Measurements from ENCODE around the gene CASQ2. TPM values are rescaled to one million over a fixed set of nuclear protein-coding genes. Genes with fewer than 3 reads are reported as not detected.

The CASQ2 gene
- total RNA-seq, 1 donor from 2014 or later: 879 TPM

DNA sequence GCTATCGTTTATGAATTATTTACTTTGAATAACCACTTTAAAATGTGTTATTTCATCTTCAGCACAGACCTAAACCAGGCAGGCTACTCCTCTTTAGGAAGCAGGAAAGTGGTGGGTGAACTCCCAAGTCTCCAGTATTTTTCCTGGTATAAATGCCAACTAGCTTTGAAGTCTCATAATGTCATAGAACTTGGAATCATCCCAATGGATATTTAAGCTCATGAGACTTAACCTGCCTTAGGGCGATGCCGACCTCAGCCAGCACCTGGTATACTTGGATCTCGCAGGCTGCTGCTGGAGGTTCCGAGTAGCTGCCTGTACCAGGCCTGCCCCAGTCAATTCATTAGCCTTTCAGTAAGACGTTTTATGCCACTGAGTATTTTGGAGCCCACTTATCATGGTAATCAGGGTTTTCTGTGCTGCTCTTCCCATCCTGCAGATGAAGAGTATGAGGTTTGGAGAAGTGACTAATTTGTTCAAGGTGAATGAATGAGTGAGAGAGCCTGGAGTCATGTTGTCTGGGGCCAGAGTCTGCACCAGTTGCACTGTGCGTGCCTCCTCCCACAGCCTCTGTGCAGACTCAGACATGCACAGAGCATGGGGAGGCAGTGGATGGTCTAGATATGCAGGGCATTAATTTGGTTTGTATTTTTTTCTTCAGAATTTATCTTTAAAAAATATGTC, 91.9 kb downstream of the CASQ2 start:
- intact Hi-C loops (cut with micrococcal nuclease): no loop called here
- ATAC-seq: no peak
- no peak for DNase-seq

DNA sequence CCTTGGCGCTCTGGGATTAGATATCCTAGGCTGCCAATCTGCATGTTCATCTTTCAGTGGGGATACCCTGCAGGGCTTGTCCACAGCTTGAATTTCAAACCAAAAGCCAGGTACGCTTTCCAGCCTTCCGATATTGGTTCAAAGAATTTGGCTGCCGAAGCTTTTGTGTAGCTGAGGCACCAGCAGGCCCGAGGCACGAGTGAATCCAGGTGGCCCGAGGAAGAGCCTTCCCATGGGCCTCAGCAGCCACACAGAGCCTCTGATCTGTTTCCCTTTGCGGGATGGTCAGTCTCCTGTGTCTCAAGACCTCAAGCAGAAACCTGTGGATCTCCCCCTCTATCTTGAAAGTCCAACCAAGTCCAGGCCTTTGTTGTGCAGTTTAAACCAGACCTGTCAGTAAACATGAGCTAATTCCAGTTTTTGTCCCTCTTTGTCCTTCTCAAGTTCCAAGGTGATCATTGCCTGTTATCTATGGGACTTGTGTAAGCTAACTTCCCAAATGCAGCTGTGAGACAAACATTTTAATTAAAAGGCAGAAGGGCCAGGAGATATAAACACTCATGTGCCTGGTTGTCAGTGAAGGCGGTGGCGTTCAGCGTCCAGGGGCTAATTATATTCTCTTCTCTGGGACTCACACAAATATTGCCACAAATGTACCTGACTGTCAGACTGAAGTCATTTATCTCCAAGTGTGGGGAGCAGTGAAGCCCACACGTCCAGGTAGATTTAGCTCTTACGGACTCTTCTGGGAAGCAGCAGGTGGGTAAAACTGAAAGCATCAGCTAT, 96.1 kb downstream of the CASQ2 start:
- DNase-seq (no peak), ATAC-seq (peak; percentile 55)
- intact Hi-C loops (cut with micrococcal nuclease): no loop called here

DNA sequence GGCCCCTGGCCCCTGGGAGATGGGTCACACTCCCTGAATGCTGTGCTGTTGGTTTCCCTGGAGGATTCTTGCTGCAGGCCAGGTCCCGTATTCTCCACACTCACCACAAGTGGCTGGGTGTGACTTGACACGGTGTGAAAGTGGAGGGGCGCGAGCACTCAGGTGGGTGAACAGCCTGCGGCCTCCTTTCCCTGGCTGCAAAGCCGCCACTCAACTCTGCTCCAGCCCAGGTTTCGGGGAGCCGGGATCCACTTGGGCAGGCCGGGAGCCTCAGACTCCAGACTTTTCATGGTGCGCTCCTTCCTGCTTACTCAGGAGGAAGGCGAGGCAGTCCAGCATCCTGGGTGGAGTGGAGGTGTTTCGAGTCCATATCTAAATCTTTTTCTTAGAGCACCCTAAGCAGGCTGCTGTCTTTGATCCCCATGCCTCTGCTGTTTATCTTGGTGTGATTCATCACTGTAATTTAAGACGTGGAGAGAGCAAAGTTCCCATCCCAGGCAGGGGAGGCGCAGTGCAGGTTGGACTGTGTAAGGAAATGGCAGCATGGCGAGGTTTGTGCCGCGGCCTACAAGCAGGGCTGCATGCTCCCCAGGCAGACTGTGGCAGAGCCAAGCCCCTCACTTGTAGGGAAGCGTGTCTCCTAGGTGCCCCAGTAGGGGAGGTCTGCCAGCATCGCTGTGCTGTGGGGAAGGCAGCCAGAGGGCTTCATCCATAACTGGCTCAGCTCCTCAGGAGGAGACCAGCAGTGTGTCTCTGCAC, 97.2 kb downstream of the CASQ2 start:
- peak; percentile 58 for ATAC-seq
- no peak for DNase-seq
- intact Hi-C loops (cut with micrococcal nuclease): no loop called here

DNA sequence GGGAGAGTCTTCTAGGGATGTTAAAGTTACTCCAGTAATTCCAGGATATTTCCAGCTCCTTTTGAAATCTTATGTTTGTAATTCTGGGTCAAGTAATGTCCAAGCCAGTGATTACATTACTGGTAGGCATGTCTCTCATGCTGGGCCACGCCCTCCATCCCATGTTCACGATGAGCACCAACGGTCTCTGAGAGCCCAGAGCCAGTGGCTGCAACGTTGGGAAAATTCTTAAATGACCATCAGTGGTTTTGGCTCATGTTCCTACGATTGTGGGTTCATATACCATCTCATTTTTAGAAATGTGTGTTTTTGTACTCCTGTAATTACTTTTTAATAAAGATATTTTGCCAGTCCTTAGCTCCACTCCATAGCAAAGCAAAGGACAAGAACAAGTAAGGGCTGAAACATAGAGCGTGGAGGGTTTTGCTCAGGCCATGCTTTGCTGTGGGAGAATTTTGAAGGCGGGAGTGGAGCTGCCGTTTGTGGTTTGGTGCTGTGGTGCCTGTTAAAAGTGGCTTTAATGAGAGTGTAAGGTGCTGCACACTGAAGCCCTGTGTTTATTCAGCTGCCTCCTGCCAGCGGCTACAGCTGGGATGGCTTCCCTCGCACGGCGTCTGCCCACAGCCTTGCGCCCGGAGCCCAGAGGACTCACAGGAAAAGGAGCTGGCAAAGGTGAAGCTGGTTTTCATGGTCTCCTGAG, 97.9 kb downstream of the CASQ2 start:
- intact Hi-C loops (cut with micrococcal nuclease): no loop called here
- DNase-seq: no peak
- ATAC-seq: no peak

DNA sequence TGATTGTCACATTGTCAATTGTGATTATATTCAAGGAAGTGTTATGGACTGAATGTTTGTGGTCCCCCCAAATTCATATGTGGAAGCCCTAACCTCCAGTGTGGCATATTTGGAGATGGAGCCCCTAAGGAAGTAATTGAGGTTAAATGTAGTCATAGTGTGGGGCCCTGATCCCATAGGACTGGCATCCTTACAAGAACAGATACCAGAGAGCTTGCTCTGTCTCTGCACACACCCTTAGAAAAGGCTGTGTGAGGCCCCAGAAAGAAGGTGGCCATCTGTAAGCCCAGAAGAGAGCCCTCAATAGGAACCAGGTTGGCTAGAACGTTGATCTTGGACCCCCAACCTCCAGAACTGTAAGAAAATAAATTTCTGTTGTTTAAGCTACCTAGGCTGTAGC, 98.6 kb downstream of the CASQ2 start:
- no peak for ATAC-seq
- DNase-seq: no peak
- intact Hi-C loops (cut with micrococcal nuclease): no loop called here

DNA sequence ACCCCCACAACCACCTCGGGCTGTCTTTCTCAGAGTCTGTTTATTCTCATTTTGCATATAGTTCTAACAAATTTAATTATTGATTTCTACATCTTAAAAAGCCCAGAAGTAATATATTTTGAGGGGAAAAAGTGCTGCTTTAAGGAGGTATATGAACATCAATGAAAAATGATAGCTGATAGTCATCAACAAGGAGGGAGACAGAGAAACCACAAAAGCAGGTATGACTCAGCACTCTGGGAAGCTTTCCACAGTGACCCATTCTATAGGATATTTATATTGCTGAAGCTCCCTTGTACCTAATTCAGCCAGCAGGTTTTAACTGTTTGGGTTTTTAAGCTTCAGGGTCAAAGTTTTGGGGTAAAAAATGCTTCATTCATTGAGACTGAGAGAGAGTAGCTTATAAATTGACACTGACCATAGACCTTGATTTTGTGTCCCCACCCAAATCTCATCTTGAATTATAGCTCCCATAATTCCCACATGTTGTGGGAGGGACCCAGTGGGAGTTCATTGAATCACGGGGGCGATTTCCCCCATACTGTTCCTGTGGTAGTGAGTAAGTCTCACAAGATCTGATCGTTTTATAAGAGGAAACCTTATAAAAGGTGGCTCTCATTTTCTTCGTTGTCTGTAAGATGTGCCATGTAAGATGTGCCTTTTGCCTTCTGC, 99.4 kb downstream of the CASQ2 start:
- DNase-seq (no peak), ATAC-seq (no peak)
- intact Hi-C loops (cut with micrococcal nuclease): no loop called here

DNA sequence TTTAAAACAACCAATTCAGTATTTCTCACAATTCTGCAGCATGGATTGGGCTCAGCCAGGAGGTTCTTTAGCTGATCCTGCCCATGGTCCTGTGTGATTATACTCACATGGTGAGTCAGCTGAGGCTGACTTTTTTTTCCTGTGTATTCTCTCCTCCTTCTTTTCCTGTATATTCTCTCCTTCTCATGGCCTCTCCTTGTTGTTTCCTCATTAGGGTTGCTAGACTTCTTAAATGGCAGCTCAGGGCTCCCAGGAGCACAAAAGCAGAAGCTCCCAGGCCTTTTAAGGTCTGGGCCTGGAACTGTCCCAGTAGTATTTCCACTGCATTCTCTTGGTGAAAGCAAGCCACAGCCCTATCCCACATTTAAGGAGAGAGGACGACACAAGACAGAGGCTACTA, 99.9 kb downstream of the CASQ2 start:
- ATAC-seq: no peak
- intact Hi-C loops (cut with micrococcal nuclease): no loop called here
- no peak for DNase-seq

DNA sequence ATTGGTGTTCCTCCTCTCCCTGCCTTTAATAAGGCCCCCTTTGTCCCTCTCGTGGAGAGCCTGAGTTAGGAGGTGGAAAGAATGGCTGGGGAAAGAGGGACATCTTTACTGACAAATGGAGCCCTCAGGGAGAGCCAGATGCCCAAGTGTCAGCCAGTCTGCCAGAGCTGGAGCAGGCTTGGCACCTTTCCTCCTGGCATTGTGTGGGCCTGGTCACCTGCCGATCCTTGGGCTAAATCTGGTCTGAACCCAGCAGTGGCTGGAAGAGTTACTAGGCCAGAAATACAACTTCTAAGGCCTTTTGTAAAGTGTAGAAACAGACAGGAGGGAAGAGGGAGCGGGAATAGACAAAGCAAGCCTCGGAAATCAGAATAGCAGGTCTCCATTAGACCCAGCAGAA, 101.8 kb downstream of the CASQ2 start:
- intact Hi-C loops (cut with micrococcal nuclease): no loop called here
- peak; percentile 81 for DNase-seq
- peak; percentile 94 for ATAC-seq

DNA sequence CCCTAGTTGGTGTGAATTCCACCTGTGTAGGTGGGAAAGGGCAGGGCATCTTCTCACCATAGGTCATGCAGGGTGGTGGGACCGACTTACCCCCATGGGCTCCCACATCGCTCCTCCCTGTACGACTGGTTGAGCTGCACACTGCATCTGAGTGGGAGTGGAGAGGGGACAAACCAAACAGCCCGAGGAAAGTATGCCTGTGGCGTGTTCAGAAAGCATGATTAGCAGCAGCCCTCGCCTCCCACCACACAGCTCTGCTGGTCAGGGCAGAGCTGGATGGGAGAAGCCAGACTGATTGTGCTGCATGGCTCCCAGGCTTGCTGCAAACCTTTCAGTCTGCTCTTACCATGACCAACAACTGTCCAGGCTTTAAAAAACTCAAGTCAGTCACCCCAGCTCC, 102.3 kb downstream of the CASQ2 start:
- DNase-seq: no peak
- intact Hi-C loops (cut with micrococcal nuclease): no loop called here
- ATAC-seq: peak; percentile 22

DNA sequence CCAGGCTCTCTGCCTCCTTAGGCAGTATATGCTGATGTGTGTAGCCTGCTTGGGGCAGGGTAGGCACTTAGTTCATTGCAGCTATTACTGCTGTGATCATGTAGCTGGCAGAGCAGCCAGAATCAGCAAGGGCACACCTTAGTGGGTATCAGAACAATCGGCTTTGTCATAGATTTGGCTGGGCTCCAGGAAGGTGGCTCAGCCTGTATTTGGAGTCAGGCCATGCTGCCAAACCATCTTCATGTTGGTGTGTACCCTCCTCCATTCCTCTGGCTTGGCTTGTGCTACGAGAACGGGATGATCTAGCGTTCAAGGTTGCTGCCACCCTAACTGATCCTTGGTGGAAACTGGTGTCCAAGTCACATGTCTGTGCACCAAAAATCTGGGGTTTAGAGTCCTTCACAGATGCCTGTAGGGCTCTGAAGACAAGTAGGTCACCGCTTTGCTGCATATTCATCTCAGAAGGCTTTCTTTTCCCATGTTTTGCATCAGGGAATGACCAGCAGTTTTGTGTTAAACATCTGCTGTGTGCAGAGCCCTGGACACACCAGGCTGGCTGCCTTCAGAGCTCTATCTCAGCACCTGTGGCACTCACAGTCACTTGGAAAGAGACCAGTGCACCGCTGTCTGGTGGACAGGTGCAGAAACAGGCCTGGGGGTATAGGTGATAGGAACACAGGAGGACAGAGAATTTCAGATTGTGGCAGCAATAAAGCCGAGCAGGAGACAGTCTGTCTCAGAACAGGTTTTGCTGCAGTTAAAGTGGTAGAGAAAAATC, 103.0 kb downstream of the CASQ2 start:
- DNase-seq: no peak
- ATAC-seq: no peak
- intact Hi-C loops (cut with micrococcal nuclease): no loop called here

DNA sequence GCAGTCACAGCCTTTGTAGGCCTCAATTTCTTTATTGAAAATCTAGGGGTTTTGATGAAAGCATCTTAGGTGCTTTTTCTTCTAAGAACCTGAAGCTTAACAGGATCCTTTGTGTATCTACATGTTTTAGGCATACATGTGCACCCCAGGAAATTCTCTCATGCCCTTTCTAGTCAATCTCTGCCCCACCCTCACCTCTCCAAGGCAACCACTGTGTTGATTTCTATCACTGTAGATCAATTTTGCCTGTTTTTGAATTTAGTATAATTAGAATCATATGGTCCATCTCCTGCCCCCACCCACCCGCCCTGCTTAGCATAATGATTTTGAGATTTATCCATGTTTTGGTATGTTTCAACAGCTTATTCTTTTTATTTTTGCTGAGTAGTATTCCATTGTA, 107.4 kb downstream of the CASQ2 start:
- no peak for DNase-seq
- intact Hi-C loops (cut with micrococcal nuclease): no loop called here
- no peak for ATAC-seq

DNA sequence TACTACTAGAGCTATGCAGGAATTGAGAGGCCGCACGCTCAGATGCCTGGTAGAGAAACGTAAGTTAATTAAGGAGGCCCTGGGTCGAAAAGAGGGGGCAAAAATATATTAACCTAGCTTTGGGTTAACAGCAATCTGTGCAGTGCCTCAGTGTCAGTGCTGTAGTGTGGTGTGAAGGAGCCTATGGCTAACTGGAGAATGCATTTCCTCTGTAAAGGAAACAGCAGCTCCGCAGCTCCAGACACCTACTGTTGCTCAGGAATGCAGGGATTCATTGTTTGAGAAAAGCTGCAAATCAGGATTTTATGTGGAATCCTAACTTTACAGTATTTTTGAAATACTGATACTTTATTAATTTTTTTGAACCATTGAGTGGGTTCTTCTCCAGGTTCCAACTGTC, 108.4 kb downstream of the CASQ2 start:
- intact Hi-C loops (cut with micrococcal nuclease): no loop called here
- ATAC-seq (no peak), DNase-seq (no peak)

DNA sequence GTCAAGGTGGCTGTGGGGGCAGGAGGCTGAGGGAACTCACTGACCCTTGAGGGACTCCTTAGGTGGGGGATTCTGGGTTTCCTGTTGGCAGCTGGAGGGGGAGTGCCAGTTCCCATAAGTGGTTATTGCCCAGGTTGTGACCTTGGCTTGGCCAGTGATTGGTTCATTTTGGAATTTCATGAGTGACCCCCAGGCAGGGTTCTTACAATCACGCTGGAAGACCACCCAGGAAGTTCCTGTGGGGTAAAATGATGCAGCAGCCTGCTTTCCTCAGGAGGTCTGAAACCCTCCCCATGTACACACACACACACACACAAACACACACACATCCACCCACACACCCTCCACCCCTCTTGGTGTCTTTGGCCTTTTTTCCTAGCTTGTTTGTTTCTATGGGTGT, 109.9 kb downstream of the CASQ2 start:
- ATAC-seq (no peak), DNase-seq (no peak)
- intact Hi-C loops (cut with micrococcal nuclease): no loop called here

DNA sequence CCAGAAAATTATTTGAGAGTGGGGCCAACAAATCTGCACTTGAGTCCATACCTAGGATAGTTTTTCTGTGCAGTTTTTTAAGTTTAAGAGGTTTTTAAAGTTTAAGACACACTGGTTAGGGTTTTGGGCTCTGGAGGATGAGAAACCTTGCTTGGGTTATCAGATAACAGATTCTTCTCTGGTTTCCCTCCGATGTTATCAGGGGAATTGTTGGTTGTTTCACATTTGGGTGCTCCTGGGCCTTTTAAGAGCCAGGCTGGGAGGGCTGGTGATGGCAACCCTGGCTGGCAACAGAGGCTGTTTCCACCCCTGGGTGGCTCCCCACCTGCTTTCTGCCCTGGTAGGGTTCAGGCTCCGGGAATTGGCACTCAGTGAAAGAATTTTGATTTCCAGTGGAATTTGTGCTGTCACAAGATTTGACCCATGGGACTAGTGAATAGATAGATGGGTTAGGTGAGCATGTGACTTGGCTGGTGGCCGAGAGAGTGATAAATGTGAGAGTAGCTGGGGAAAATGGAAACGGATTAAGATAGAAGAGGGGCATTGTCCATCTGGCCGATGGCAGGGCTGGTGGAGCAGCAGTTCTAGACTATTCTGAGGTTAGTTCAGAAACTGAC, 111.9 kb downstream of the CASQ2 start:
- no peak for DNase-seq

DNA sequence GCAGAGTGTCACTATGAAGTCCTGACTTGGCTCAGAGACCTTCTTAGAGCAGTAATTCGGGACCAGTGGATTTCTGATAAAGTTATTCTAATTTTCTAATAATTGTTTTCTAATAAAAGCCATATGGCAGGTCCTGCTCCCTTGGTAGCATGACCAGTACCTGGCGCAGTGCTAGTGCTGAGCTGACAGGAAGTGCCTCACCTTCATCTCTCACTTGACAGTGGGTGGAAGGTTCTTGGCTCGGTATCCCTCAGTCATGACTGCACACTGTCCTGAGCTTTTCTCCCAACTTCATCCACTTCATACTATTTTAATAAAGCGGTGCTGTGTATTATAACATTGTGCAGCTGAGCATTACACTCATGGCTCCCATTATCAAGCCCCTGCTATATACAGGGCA, 112.6 kb downstream of the CASQ2 start:
- intact Hi-C loops (cut with micrococcal nuclease): no loop called here
- no peak for DNase-seq
- ATAC-seq: no peak

More for the DNA sequence above, 111.9 kb downstream of the CASQ2 start:
- intact Hi-C loops (cut with micrococcal nuclease): no loop called here
- ATAC-seq: no peak

DNA sequence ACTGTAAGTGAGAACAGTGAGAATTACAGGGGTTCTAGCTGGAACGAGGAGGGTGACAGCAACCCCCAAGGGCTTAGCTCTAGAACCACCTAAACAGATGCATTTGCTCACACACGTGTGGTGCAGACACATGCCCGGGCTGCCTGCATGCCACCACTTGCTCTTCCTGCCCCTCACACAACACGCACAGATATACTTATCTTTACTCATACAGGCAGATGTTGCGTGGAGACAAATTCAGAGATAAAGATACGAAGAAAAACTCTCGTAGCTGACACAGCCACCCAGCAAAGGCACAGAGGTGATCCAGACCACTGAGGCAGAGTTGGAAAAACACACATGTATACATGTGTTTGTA, 113.2 kb downstream of the CASQ2 start:
- intact Hi-C loops (cut with micrococcal nuclease): no loop called here
- ATAC-seq (peak; percentile 31), DNase-seq (no peak)

DNA sequence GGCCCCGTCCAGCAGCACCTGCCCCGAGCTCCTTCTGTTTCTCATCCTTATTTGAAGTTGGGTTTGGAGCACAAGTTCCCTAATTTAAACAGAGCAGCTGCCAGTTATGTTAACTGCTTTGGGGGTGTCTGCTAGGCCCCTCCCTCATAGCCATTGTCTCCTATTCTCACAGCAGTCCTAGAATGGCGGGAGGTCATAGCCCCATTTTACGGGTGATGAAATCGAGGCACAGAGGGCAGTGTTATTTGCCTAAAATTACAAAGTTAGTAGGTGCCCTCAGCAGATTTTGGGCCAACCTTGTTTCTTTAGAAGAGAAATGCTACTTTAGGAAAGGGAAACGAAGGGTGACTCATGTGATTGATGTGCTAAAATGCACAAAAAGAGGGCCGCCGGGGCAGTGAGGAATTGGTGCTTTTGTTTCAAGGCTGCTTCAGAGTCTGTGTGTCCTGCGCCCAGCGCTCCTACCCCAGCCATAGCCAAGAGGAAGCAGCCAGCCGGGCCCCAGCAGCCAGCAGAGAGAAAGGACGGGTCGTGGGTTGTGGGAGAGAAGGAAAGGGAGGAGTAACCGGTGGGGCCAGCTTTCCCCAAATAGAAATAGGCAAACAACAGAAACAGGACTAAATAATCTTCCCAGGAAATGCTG, 113.7 kb downstream of the CASQ2 start:
- ATAC-seq (peak; percentile 60), DNase-seq (peak; percentile 53)
- intact Hi-C loops (cut with micrococcal nuclease): no loop called here

DNA sequence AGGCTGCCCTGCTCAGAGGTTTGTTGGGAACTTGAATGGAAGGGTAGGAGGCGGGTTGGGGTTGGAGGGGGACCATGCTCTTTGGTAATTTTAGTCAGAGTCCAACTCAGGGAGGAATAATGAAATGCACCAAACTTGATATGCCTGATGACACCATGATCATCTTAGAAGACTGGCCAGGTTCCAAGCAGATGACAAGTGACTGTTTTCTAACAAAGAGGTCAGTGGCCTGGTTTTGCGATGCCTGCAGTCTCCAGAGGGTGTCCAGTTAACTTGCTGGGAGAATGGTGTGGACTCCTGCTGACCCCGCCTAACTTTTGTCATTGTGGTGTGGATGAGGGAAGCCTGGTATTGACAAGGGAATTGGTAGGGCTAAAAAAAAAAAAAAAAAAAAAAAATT, 114.4 kb downstream of the CASQ2 start:
- intact Hi-C loops (cut with micrococcal nuclease): no loop called here
- DNase-seq (no peak), ATAC-seq (no peak)

Data from left ventricle myocardium superior (tissue), 1 donor.